IMR-90 (cell line): ENCODE data around the gene NPAS3. TPM values are rescaled to one million over a fixed set of nuclear protein-coding genes. Genes with fewer than 3 reads are reported as not detected.

Source experiments
- ATAC-seq: fragments of 200-7000 bp; cut with Tn5 transposase; 2 replicates; pipeline ENCODE4 v1.9.1; 2020; ENCODE audit warnings: low read depth, mild to moderate bottlenecking, moderate library complexity
- BruUV-seq: library from RNA; stranded (reverse); fragments of 400-500 nt; replicated peaks from 2 replicates; lab custom pipeline; 2021; lab: Mats Ljungman, UMichigan
- CTCF ChIA-PET: fragments of 300-600 bp; formaldehyde crosslinking; extraction: SDS; loops from one replicate; lab custom pipeline; 2021; ENCODE audit warnings: antibody characterized with exemption; lab: Yijun Ruan, JAX
- POLR2A ChIA-PET: fragments of 300-600 bp; sonication (Branson Sonifier 250); formaldehyde crosslinking; loops from one replicate; lab custom pipeline; 2022; ENCODE audit warnings: antibody characterized with exemption; ENCODE audit not compliant: unreplicated experiment; lab: Charles Lee
- DNase-seq: peaks from one replicate; pipeline ENCODE4 v3.0.0; 2013
- H2AFZ ChIP-seq: replicated peaks from 2 replicates; pipeline ENCODE3; 2013; ENCODE audit warnings: low read length, mild to moderate bottlenecking; ENCODE audit not compliant: poor library complexity
- H2AK5ac ChIP-seq: 2 replicates; pipeline ENCODE4 v1.6.1; 2013; ENCODE audit warnings: low read depth, low read length, inconsistent platforms
- H2AK9ac ChIP-seq: replicated peaks from 2 replicates; pipeline ENCODE3; 2013; ENCODE audit warnings: mild to moderate bottlenecking, low read depth, low read length, moderate library complexity; ENCODE audit not compliant: poor library complexity
- H2BK120ac ChIP-seq: 2 replicates; pipeline ENCODE4 v1.6.1; 2013; ENCODE audit warnings: low read depth, low read length, inconsistent platforms
- H2BK15ac ChIP-seq: 3 replicates; pipeline ENCODE4 v1.6.1; 2013; ENCODE audit warnings: low read depth, low read length, inconsistent platforms
- H2BK20ac ChIP-seq: 2 replicates; pipeline ENCODE4 v1.6.1; 2013; ENCODE audit warnings: low read depth, mild to moderate bottlenecking, inconsistent platforms, low read length, moderate library complexity
- H2BK5ac ChIP-seq: 2 replicates; pipeline ENCODE4 v1.6.1; 2013; ENCODE audit warnings: mild to moderate bottlenecking, low read depth, low read length, inconsistent platforms; ENCODE audit not compliant: poor library complexity, severe bottlenecking
- H3K14ac ChIP-seq: replicated peaks from 2 replicates; pipeline ENCODE4 v1.6.1; 2013; ENCODE audit warnings: low read depth, low read length, inconsistent platforms
- H3K18ac ChIP-seq: 2 replicates; pipeline ENCODE4 v1.6.1; 2013; ENCODE audit warnings: low read depth, low read length, control low read depth
- H3K23ac ChIP-seq: 2 replicates; pipeline ENCODE4 v1.6.1; 2013; ENCODE audit warnings: low read depth, low read length, inconsistent platforms
- H3K27ac ChIP-seq: 2 replicates; pipeline ENCODE4 v1.5.1; 2013; ENCODE audit warnings: mild to moderate bottlenecking, control low read depth, low read length; ENCODE audit not compliant: insufficient read depth
- H3K27me3 ChIP-seq: 2 replicates; pipeline ENCODE4 v1.6.1; 2013; ENCODE audit warnings: low read length; ENCODE audit not compliant: control insufficient read depth, insufficient read depth
- H3K36me3 ChIP-seq: 2 replicates; pipeline ENCODE4 v1.6.1; 2013; ENCODE audit warnings: low read length, mixed read lengths; ENCODE audit not compliant: control insufficient read depth, insufficient read depth
- H3K4ac ChIP-seq: 2 replicates; pipeline ENCODE4 v1.6.1; 2013; ENCODE audit warnings: low read depth, low read length, inconsistent platforms
- H3K4me1 ChIP-seq: 2 replicates; pipeline ENCODE4 v1.6.1; 2013; ENCODE audit warnings: low read length, mixed read lengths; ENCODE audit not compliant: control insufficient read depth, insufficient read depth
- H3K4me2 ChIP-seq: 2 replicates; pipeline ENCODE4 v1.6.1; 2013; ENCODE audit warnings: low read depth, mild to moderate bottlenecking, control low read depth, low read length, moderate library complexity
- H3K4me3 ChIP-seq: 2 replicates; pipeline ENCODE4 v1.5.1; 2013; ENCODE audit warnings: low read depth, mild to moderate bottlenecking, control low read depth, low read length, moderate library complexity; ENCODE audit not compliant: insufficient read depth
- H3K56ac ChIP-seq: 2 replicates; pipeline ENCODE4 v1.6.1; 2013; ENCODE audit warnings: low read length, inconsistent platforms; ENCODE audit not compliant: insufficient read depth; ENCODE audit errors: extremely low read depth
- H3K79me1 ChIP-seq, 2 experiments: 2 replicates each; pipeline ENCODE4 v1.6.1; 2013; ENCODE audit warnings: low read length in 2 of 2, inconsistent platforms in 1 of 2, low read depth in 1 of 2
- H3K9ac ChIP-seq: 2 replicates; pipeline ENCODE4 v1.6.1; 2013; ENCODE audit warnings: low read depth, low read length, control low read depth
- H3K9me1 ChIP-seq: 2 replicates; pipeline ENCODE4 v1.6.1; 2013; ENCODE audit warnings: low read length, inconsistent platforms; ENCODE audit not compliant: insufficient read depth
- H3K9me3 ChIP-seq: 2 replicates; pipeline ENCODE4 v1.6.1; 2013; ENCODE audit warnings: low read length; ENCODE audit not compliant: control insufficient read depth, insufficient read depth
- H4K20me1 ChIP-seq: 2 replicates; pipeline ENCODE4 v1.6.1; 2013; ENCODE audit warnings: low read length, inconsistent platforms; ENCODE audit not compliant: insufficient read depth
- H4K5ac ChIP-seq: 2 replicates; pipeline ENCODE4 v1.6.1; 2013; ENCODE audit warnings: mild to moderate bottlenecking, low read depth, low read length, control low read depth
- H4K8ac ChIP-seq, 2 experiments: 2 replicates each; pipeline ENCODE4 v1.6.1; 2013; ENCODE audit warnings: low read depth in 2 of 2, low read length in 2 of 2, control low read depth in 1 of 2, inconsistent platforms in 1 of 2
- H4K91ac ChIP-seq: 2 replicates; pipeline ENCODE4 v1.6.1; 2013; ENCODE audit warnings: low read depth, low read length, inconsistent platforms; ENCODE audit not compliant: insufficient read depth
- CEBPB ChIP-seq: IDR thresholded peaks from 2 replicates; pipeline ENCODE4 v1.6.1; 2012; ENCODE audit warnings: low read depth, low read length, improper control_type of control experiment
- FOS ChIP-seq: fragments of 150-350 bp; IDR thresholded peaks from 2 replicates; pipeline ENCODE4 v1.6.1; 2016; ENCODE audit warnings: low read depth, low read length
- MAZ ChIP-seq: IDR thresholded peaks from 2 replicates; pipeline ENCODE4 v1.6.1; 2012; ENCODE audit warnings: low read depth, mild to moderate bottlenecking, low read length, improper control_type of control experiment, moderate library complexity, borderline replicate concordance
- WGBS, 2 experiments: methylation state at CpG; one replicate each; pipeline versions ENCODE4 v1.1.5 to v1.1.7; 2013; ENCODE audit warnings: missing lambda C conversion rate in 2 of 2; ENCODE audit not compliant: insufficient read length in 1 of 2; ENCODE audit errors: extremely low coverage in 2 of 2; 5-methylcytosine and 5-hydroxymethylcytosine counted together
- dilution Hi-C: fragments of 300-500 bp; cut with HindIII; formaldehyde crosslinking; loops from one replicate; pipeline ENCODE4 v1.14.3; 2018; ENCODE audit warnings: low sequenced_read_pairs; ENCODE audit not compliant: unreplicated experiment
- in situ Hi-C: fragments of 300-500 bp; cut with MboI; formaldehyde crosslinking; loops from 3 replicates; pipeline ENCODE4 v1.14.3; 2019; ENCODE audit warnings: low sequenced_read_pairs, inconsistent platforms, mixed read lengths
- intact Hi-C: fragments of 100-400 bp; cut with micrococcal nuclease; formaldehyde crosslinking; loops from 2 replicates; pipeline ENCODE4 v1.10.0; 2022
- polyA plus RNA-seq, 3 experiments: library from polyadenylated mRNA; depleted of rRNA; stranded (reverse); fragments of >200 nt; gene quantifications; 2 replicates each; pipeline ENCODE4 v1.2.3, GENCODE V29; 2012; ENCODE audit warnings: low replicate concordance in 1 of 3
- total RNA-seq: library from RNA; depleted of rRNA; stranded (reverse); fragments of >200 nt; gene quantifications from 2 replicates; pipeline ENCODE4 v1.2.3, GENCODE V29; 2012
- TF ChIP-seq, protein P1 (sequence below): fragments of 150-350 bp; IDR thresholded peaks from 2 replicates; pipeline ENCODE4 v1.6.1; 2017; ENCODE audit warnings: mild to moderate bottlenecking, antibody characterized with exemption, low read length, low read depth

The NPAS3 gene
- total and polyA plus RNA-seq, 2 of the 4 experiments (the other 2 are of a cell fraction) = not detected

DNA sequence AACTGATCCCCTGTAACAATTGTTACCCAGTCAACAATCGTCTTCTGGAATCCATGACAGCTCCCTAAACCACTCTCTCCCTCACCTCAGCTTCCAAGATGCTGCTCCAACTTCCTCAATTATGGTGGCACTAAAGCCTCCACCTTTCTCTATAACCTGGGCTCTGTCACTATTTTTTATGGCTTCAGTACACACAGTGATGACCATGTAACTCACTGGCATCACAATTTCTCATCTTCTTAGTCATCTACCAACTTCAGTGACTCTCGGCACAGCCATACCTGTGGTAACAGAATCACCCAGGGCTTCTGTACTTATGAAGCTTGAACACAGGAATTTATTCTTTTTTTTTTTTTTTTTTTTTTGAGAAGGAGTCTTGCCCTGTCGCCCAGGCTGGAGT lies 32.0 kb upstream of the NPAS3 start:
- CTCF ChIA-PET = no interaction called here
- 40% methylated on average over 1 of the region's 3 CpGs; no CpG with 5 or more reads in 1 of the 2 experiments for WGBS, 2 experiments
- H2AK9ac ChIP-seq = no peak overlapping the region
- no peak overlapping the region for H4K91ac ChIP-seq
- intact Hi-C loops = no loop called here
- H2BK120ac ChIP-seq = no peak overlapping the region
- in situ Hi-C loops = no loop called here
- no peak for ATAC-seq
- dilution Hi-C loops = no loop called here
- H3K23ac ChIP-seq = no peak overlapping the region
- H2AFZ ChIP-seq = no peak overlapping the region
- H3K4me3 ChIP-seq = no peak overlapping the region
- no peak overlapping the region for H4K5ac ChIP-seq
- H3K36me3 ChIP-seq = no peaks in the 10 kb centered on the region
- H3K4ac ChIP-seq = no peak overlapping the region
- POLR2A ChIA-PET = no interaction called here
- no peak for TF ChIP-seq MAZ
- TF ChIP-seq, protein P1, sequence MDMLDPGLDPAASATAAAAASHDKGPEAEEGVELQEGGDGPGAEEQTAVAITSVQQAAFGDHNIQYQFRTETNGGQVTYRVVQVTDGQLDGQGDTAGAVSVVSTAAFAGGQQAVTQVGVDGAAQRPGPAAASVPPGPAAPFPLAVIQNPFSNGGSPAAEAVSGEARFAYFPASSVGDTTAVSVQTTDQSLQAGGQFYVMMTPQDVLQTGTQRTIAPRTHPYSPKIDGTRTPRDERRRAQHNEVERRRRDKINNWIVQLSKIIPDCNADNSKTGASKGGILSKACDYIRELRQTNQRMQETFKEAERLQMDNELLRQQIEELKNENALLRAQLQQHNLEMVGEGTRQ = no peak
- TF ChIP-seq FOS = no peak
- no peak for TF ChIP-seq CEBPB
- no peaks in the 10 kb centered on the region for H3K9me1 ChIP-seq
- H2BK15ac ChIP-seq = no peak overlapping the region
- H2AK5ac ChIP-seq = no peak overlapping the region
- H3K9ac ChIP-seq = no peak overlapping the region
- H2BK5ac ChIP-seq = no peak overlapping the region
- no peak overlapping the region for H3K18ac ChIP-seq
- H3K27ac ChIP-seq = no peak overlapping the region
- no TSS peak for BruUV-seq
- no peak overlapping the region for H2BK20ac ChIP-seq
- no peak for DNase-seq
- H3K79me1 ChIP-seq = no peaks in the 10 kb centered on the region
- H4K8ac ChIP-seq = no peak overlapping the region
- H3K9me3 ChIP-seq = no peaks in the 10 kb centered on the region
- H3K14ac ChIP-seq = no peak overlapping the region
- no peaks in the 10 kb centered on the region for H3K4me1 ChIP-seq
- H3K4me2 ChIP-seq = no peak overlapping the region
- no peaks in the 10 kb centered on the region for H4K20me1 ChIP-seq
- H3K56ac ChIP-seq = no peak overlapping the region
- no peaks in the 10 kb centered on the region for H3K27me3 ChIP-seq
